HG02981 (cell line): ENCODE measurements around the gene SLC16A6.
"Not testable (repeated sequence)": the region's sequence is repeated elsewhere in the genome, so short reads cannot be mapped to it uniquely, and the experiment has no call there.

Experiments used
- ATAC-seq: cut with Tn5 transposase; IDR thresholded peaks from one replicate; pipeline ENCODE4 v1.9.1; 2021; ENCODE audit warnings: mild to moderate bottlenecking, moderate library complexity; ENCODE audit not compliant: unreplicated experiment

SLC16A6 gene

GRCh38 chr17:68314916-68315535, 24.1 kb upstream of the SLC16A6 start:
- no peak for ATAC-seq

- ATAC-seq: no peak
These were observed 19.2 kb upstream of the SLC16A6 start for GRCh38 chr17:68310152-68310551.

GRCh38 chr17:68309066-68309670, 18.2 kb upstream of the SLC16A6 start:
- ATAC-seq: not testable (repeated sequence)

GRCh38 chr17:68308486-68308885, 17.6 kb upstream of the SLC16A6 start:
- ATAC-seq: not testable (repeated sequence)

- no peak for ATAC-seq
These were observed 16.5 kb upstream of the SLC16A6 start for GRCh38 chr17:68307443-68307842.

- ATAC-seq: no peak
These were observed 15.9 kb upstream of the SLC16A6 start for GRCh38 chr17:68306819-68307218.

- ATAC-seq: no peak
These were observed 14.2 kb upstream of the SLC16A6 start for GRCh38 chr17:68305142-68305541.

- ATAC-seq: no peak
These were observed 13.8 kb upstream of the SLC16A6 start for GRCh38 chr17:68304706-68305105.

- ATAC-seq: no peak
These were observed 11.7 kb upstream of the SLC16A6 start for GRCh38 chr17:68302666-68303065.

GRCh38 chr17:68302066-68302564, 11.2 kb upstream of the SLC16A6 start:
- ATAC-seq: no peak

GRCh38 chr17:68301438-68301959, 10.6 kb upstream of the SLC16A6 start:
- no peak for ATAC-seq

- ATAC-seq: no peak
These were observed 8.9 kb upstream of the SLC16A6 start for GRCh38 chr17:68299817-68300216.

GRCh38 chr17:68298601-68299000, 7.7 kb upstream of the SLC16A6 start:
- ATAC-seq: no peak

GRCh38 chr17:68297195-68297594, 6.3 kb upstream of the SLC16A6 start:
- ATAC-seq: no peak

GRCh38 chr17:68296217-68297191, 5.6 kb upstream of the SLC16A6 start:
- no peak for ATAC-seq

- ATAC-seq: no peak
These were observed 4.2 kb upstream of the SLC16A6 start for GRCh38 chr17:68295086-68295485.

- no peak for ATAC-seq
These were observed 3.7 kb upstream of the SLC16A6 start for GRCh38 chr17:68294617-68295016.

- no peak for ATAC-seq
These were observed 3.2 kb upstream of the SLC16A6 start for GRCh38 chr17:68294196-68294555.

- no peak for ATAC-seq
These were observed 2.7 kb upstream of the SLC16A6 start for GRCh38 chr17:68293490-68294195.

- no peak for ATAC-seq
These were observed 1.7 kb upstream of the SLC16A6 start for GRCh38 chr17:68292689-68293040.
